DMS114 treated with DMSO at 0.1 percent for 48 hours (cell line): ENCODE results near the gene ATXN1.

Source experiments
- DNase-seq: peaks from one replicate; lab custom pipeline; 2025; ENCODE audit not compliant: unreplicated experiment; lab: John Stamatoyannopoulos, UW

Gene ATXN1

GRCh38 chr6:16488813-16489212 is 272.4 kb downstream of the ATXN1 start:
- no peak for DNase-seq

- no peak for DNase-seq
These were observed 273.1 kb downstream of the ATXN1 start for GRCh38 chr6:16487996-16488674.

- DNase-seq: no peak
These were observed 274.6 kb downstream of the ATXN1 start for GRCh38 chr6:16486661-16487060.

GRCh38 chr6:16483315-16483875 is 277.9 kb downstream of the ATXN1 start:
- no peak for DNase-seq

- DNase-seq: no peak
These were observed 278.5 kb downstream of the ATXN1 start for GRCh38 chr6:16482702-16483314.

- DNase-seq: no peak
These were observed 279.4 kb downstream of the ATXN1 start for GRCh38 chr6:16481697-16482399.

GRCh38 chr6:16480763-16481560 is 280.3 kb downstream of the ATXN1 start:
- DNase-seq: no peak

GRCh38 chr6:16477367-16478149 is 283.7 kb downstream of the ATXN1 start:
- no peak for DNase-seq

- no peak for DNase-seq
These were observed 284.4 kb downstream of the ATXN1 start for GRCh38 chr6:16476861-16477260.

- no peak for DNase-seq
These were observed 285.8 kb downstream of the ATXN1 start for GRCh38 chr6:16475494-16475781.

- DNase-seq: no peak
These were observed 286.3 kb downstream of the ATXN1 start for GRCh38 chr6:16474772-16475493.

- no peak for DNase-seq
These were observed 287.1 kb downstream of the ATXN1 start for GRCh38 chr6:16473908-16474771.

- DNase-seq: no peak
These were observed 287.9 kb downstream of the ATXN1 start for GRCh38 chr6:16473184-16473907.

GRCh38 chr6:16472349-16473069 is 288.8 kb downstream of the ATXN1 start:
- DNase-seq: no peak

- DNase-seq: no peak
These were observed 289.4 kb downstream of the ATXN1 start for GRCh38 chr6:16471910-16472297.

GRCh38 chr6:16471222-16471909 is 289.9 kb downstream of the ATXN1 start:
- DNase-seq: no peak
